ENCODE data around the gene MAML3. TPM values are rescaled to one million over a fixed set of nuclear protein-coding genes. Genes with fewer than 3 reads are reported as not detected.

Gene MAML3
- total RNA-seq, 5 donors from 2014 or later (not counting 1 experiment from before 2014, with no cell fraction given), result 2.0 to 3.4 (median 2.7) TPM

- DNase-seq, result no peak
- H3K27ac ChIP-seq (ENCODE audit: low read length), result no peak overlapping the region
- no peaks in the 10 kb centered on the region for H3K36me3 ChIP-seq (ENCODE audit: control insufficient read depth in 2 of 2, extremely low read depth in 1 of 2, insufficient read depth in 1 of 2, low read length in 1 of 2)
- no peaks in the 10 kb centered on the region for H3K4me1 ChIP-seq (ENCODE audit: control insufficient read depth in 1 of 2, extremely low read depth in 1 of 2, insufficient read depth in 2 of 2, low read length in 2 of 2)
- no peak overlapping the region for H3K4me3 Mint-ChIP-seq
- no peaks in the 10 kb centered on the region for H3K36me3 Mint-ChIP-seq
- no peaks in the 10 kb centered on the region for H3K27me3 Mint-ChIP-seq
- no peaks in the 10 kb centered on the region for H3K4me1 Mint-ChIP-seq
- 91% methylated on average over 4 of the region's 9 CpGs for WGBS (ENCODE audit: insufficient coverage)
- H3K4me3 ChIP-seq (ENCODE audit: control insufficient read depth in 1 of 2, extremely low read depth in 1 of 2, low read length in 1 of 2), result no peak overlapping the region
- CTCF ChIA-PET, result no interaction called here
- no peak for ATAC-seq (replicated peaks in 1 of 4)
- H3K9me3 Mint-ChIP-seq, result peaks cover 3 to 7% (median 3%) of the 10 kb centered on the region in 3 donors
- POLR2A ChIA-PET, result no interaction called here
- no peak overlapping the region for H3K27ac Mint-ChIP-seq
- no peaks in the 10 kb centered on the region for H3K9me3 ChIP-seq
- H3K27me3 ChIP-seq (replicated peaks in 1 of 2; ENCODE audit: control insufficient read depth in 2 of 2, extremely low read depth in 1 of 2, insufficient read depth in 2 of 2, low read length in 1 of 2), result peaks cover 0 to 8% of the 10 kb centered on the region in 2 experiments
These were observed 275.9 kb downstream of the MAML3 start for GRCh38 chr4:139878050-139878449.

- Mint-ChIP-seq H3K4me1 (peaks cover 0 to 2% (median 0%) of the 10 kb centered on the region in 3 donors), H3K27ac (no peak overlapping the region), H3K27me3 (no peaks in the 10 kb centered on the region), H3K4me3 (no peak overlapping the region), H3K9me3 (peaks cover 0 to 4% (median 0%) of the 10 kb centered on the region in 3 donors), H3K36me3 (no peaks in the 10 kb centered on the region)
- Histone ChIP-seq H3K9me3 (no peaks in the 10 kb centered on the region), H3K27ac (ENCODE audit: low read length) (no peak overlapping the region), H3K4me1 (ENCODE audit: control insufficient read depth in 1 of 2, extremely low read depth in 1 of 2, insufficient read depth in 2 of 2, low read length in 2 of 2) (no peaks in the 10 kb centered on the region), H3K36me3 (ENCODE audit: control insufficient read depth in 2 of 2, extremely low read depth in 1 of 2, insufficient read depth in 1 of 2, low read length in 1 of 2) (no peaks in the 10 kb centered on the region), H3K27me3 (replicated peaks in 1 of 2; ENCODE audit: control insufficient read depth in 2 of 2, extremely low read depth in 1 of 2, insufficient read depth in 2 of 2, low read length in 1 of 2) (peaks cover 0 to 8% of the 10 kb centered on the region in 2 experiments), H3K4me3 (ENCODE audit: control insufficient read depth in 1 of 2, extremely low read depth in 1 of 2, low read length in 1 of 2) (no peak overlapping the region)
- DNase-seq (no peak), ATAC-seq (replicated peaks in 1 of 4) (no peak)
- WGBS (ENCODE audit: insufficient coverage), result 74% methylated on average over 5 of the region's 5 CpGs
- ChIA-PET CTCF (no interaction called here), POLR2A (no interaction called here)
These were observed 277.5 kb downstream of the MAML3 start for GRCh38 chr4:139876337-139876941.

GRCh38 chr4:139875411-139875825 is 278.6 kb downstream of the MAML3 start:
- Mint-ChIP-seq H3K27me3 (no peaks in the 10 kb centered on the region), H3K27ac (no peak overlapping the region), H3K4me1 (peaks cover 0 to 2% (median 0%) of the 10 kb centered on the region in 3 donors), H3K4me3 (no peak overlapping the region), H3K9me3 (peaks cover 0 to 4% (median 0%) of the 10 kb centered on the region in 3 donors), H3K36me3 (no peaks in the 10 kb centered on the region)
- ATAC-seq (replicated peaks in 1 of 4) (no peak), DNase-seq (no peak)
- Histone ChIP-seq H3K4me3 (ENCODE audit: control insufficient read depth in 1 of 2, extremely low read depth in 1 of 2, low read length in 1 of 2) (no peak overlapping the region), H3K4me1 (ENCODE audit: control insufficient read depth in 1 of 2, extremely low read depth in 1 of 2, insufficient read depth in 2 of 2, low read length in 2 of 2) (no peaks in the 10 kb centered on the region), H3K36me3 (ENCODE audit: control insufficient read depth in 2 of 2, extremely low read depth in 1 of 2, insufficient read depth in 1 of 2, low read length in 1 of 2) (no peaks in the 10 kb centered on the region), H3K27ac (ENCODE audit: low read length) (no peak overlapping the region), H3K9me3 (no peaks in the 10 kb centered on the region), H3K27me3 (replicated peaks in 1 of 2; ENCODE audit: control insufficient read depth in 2 of 2, extremely low read depth in 1 of 2, insufficient read depth in 2 of 2, low read length in 1 of 2) (peaks cover 0 to 8% of the 10 kb centered on the region in 2 experiments)
- WGBS (ENCODE audit: insufficient coverage), result no CpG with 5 or more reads among the region's 6 CpGs
- ChIA-PET CTCF (no interaction called here), POLR2A (no interaction called here)

- CTCF ChIA-PET, result no interaction called here
- H3K4me3 Mint-ChIP-seq, result no peak overlapping the region
- H3K27ac Mint-ChIP-seq, result no peak overlapping the region
- H3K9me3 Mint-ChIP-seq, result peaks cover 0 to 4% (median 0%) of the 10 kb centered on the region in 3 donors
- H3K9me3 ChIP-seq, result no peaks in the 10 kb centered on the region
- H3K36me3 Mint-ChIP-seq, result no peaks in the 10 kb centered on the region
- no peak overlapping the region for H3K4me3 ChIP-seq (ENCODE audit: control insufficient read depth in 1 of 2, extremely low read depth in 1 of 2, low read length in 1 of 2)
- POLR2A ChIA-PET, result no interaction called here
- peaks cover 0 to 2% (median 0%) of the 10 kb centered on the region in 3 donors for H3K4me1 Mint-ChIP-seq
- ATAC-seq (replicated peaks in 1 of 4) (no peak), DNase-seq (no peak)
- WGBS (ENCODE audit: insufficient coverage), result 94% methylated on average over 3 of the region's 4 CpGs
- no peaks in the 10 kb centered on the region for H3K36me3 ChIP-seq (ENCODE audit: control insufficient read depth in 2 of 2, extremely low read depth in 1 of 2, insufficient read depth in 1 of 2, low read length in 1 of 2)
- no peak overlapping the region for H3K27ac ChIP-seq (ENCODE audit: low read length)
- peaks cover 0 to 8% of the 10 kb centered on the region in 2 experiments for H3K27me3 ChIP-seq (replicated peaks in 1 of 2; ENCODE audit: control insufficient read depth in 2 of 2, extremely low read depth in 1 of 2, insufficient read depth in 2 of 2, low read length in 1 of 2)
- no peaks in the 10 kb centered on the region for H3K27me3 Mint-ChIP-seq
- H3K4me1 ChIP-seq (ENCODE audit: control insufficient read depth in 1 of 2, extremely low read depth in 1 of 2, insufficient read depth in 2 of 2, low read length in 2 of 2), result no peaks in the 10 kb centered on the region
These were observed 280.7 kb downstream of the MAML3 start for GRCh38 chr4:139873111-139873860.

GRCh38 chr4:139872274-139872673 is 281.7 kb downstream of the MAML3 start:
- no peaks in the 10 kb centered on the region for H3K27me3 Mint-ChIP-seq
- no peak overlapping the region for H3K27ac ChIP-seq (ENCODE audit: low read length)
- no peak overlapping the region for H3K27ac Mint-ChIP-seq
- ATAC-seq (replicated peaks in 1 of 4), result no peak
- H3K4me3 Mint-ChIP-seq, result no peak overlapping the region
- H3K9me3 Mint-ChIP-seq, result peaks cover 0 to 4% (median 0%) of the 10 kb centered on the region in 3 donors
- peaks cover 0 to 8% of the 10 kb centered on the region in 2 experiments for H3K27me3 ChIP-seq (replicated peaks in 1 of 2; ENCODE audit: control insufficient read depth in 2 of 2, extremely low read depth in 1 of 2, insufficient read depth in 2 of 2, low read length in 1 of 2)
- peaks cover 0 to 2% (median 0%) of the 10 kb centered on the region in 3 donors for H3K4me1 Mint-ChIP-seq
- WGBS (ENCODE audit: insufficient coverage), result 56% methylated on average over 2 of the region's 2 CpGs
- ChIA-PET POLR2A (no interaction called here), CTCF (no interaction called here)
- no peak overlapping the region for H3K4me3 ChIP-seq (ENCODE audit: control insufficient read depth in 1 of 2, extremely low read depth in 1 of 2, low read length in 1 of 2)
- no peaks in the 10 kb centered on the region for H3K4me1 ChIP-seq (ENCODE audit: control insufficient read depth in 1 of 2, extremely low read depth in 1 of 2, insufficient read depth in 2 of 2, low read length in 2 of 2)
- no peaks in the 10 kb centered on the region for H3K36me3 ChIP-seq (ENCODE audit: control insufficient read depth in 2 of 2, extremely low read depth in 1 of 2, insufficient read depth in 1 of 2, low read length in 1 of 2)
- no peaks in the 10 kb centered on the region for H3K9me3 ChIP-seq
- no peak for DNase-seq
- H3K36me3 Mint-ChIP-seq, result no peaks in the 10 kb centered on the region

GRCh38 chr4:139869810-139870209 is 284.2 kb downstream of the MAML3 start:
- H3K27me3 ChIP-seq (replicated peaks in 1 of 2; ENCODE audit: control insufficient read depth in 2 of 2, extremely low read depth in 1 of 2, insufficient read depth in 2 of 2, low read length in 1 of 2), result no peaks in the 10 kb centered on the region
- H3K9me3 Mint-ChIP-seq, result peaks cover 0 to 4% (median 0%) of the 10 kb centered on the region in 3 donors
- ATAC-seq (replicated peaks in 1 of 4) (no peak), DNase-seq (no peak)
- H3K4me3 Mint-ChIP-seq, result no peak overlapping the region
- no peaks in the 10 kb centered on the region for H3K9me3 ChIP-seq
- no peak overlapping the region for H3K27ac ChIP-seq (ENCODE audit: low read length)
- H3K36me3 Mint-ChIP-seq, result no peaks in the 10 kb centered on the region
- no peaks in the 10 kb centered on the region for H3K27me3 Mint-ChIP-seq
- 94% methylated on average over 2 of the region's 4 CpGs for WGBS (ENCODE audit: insufficient coverage)
- H3K27ac Mint-ChIP-seq, result no peak overlapping the region
- H3K4me1 ChIP-seq (ENCODE audit: control insufficient read depth in 1 of 2, extremely low read depth in 1 of 2, insufficient read depth in 2 of 2, low read length in 2 of 2), result no peaks in the 10 kb centered on the region
- ChIA-PET POLR2A (interaction anchor here (0.6 to 0.7 kb wide), 2 partner anchors 8 to 93 kb away, joined by 3 read pairs; no protein-coding TSS in a partner anchor), CTCF (no interaction called here)
- no peak overlapping the region for H3K4me3 ChIP-seq (ENCODE audit: control insufficient read depth in 1 of 2, extremely low read depth in 1 of 2, low read length in 1 of 2)
- H3K4me1 Mint-ChIP-seq, result peaks cover 0 to 2% (median 0%) of the 10 kb centered on the region in 3 donors
- H3K36me3 ChIP-seq (ENCODE audit: control insufficient read depth in 2 of 2, extremely low read depth in 1 of 2, insufficient read depth in 1 of 2, low read length in 1 of 2), result no peaks in the 10 kb centered on the region

All from T-cell (primary cell).